Islet of Langerhans (tissue), 1 donor: ENCODE measurements around the gene COL23A1.

ENCODE experiments used
- FAIRE-seq: peaks from one replicate; lab custom pipeline; 2011; peaks lifted over from hg19 to GRCh38; lab: Jason Lieb, UNC

Gene COL23A1

DNA sequence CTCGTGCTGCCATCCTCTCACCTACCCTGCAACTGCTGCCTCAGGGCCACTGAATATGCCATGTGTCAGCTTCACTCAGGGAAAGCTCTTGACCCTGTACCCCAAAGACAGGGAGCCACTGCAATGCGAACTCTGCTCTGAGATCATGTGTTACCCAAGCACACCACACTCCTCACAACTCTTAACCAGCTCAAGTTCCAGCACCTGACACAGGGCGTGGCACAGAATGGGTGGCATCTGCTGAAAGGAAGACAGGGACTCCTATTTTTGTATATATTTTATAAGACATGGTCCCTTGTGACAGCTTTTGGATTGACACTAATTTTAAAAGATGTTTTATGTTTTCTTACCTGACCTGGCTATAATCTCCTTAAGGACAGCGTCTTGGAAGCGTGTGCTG is 368.3 kb downstream of the COL23A1 start:
- FAIRE-seq = no peak

DNA sequence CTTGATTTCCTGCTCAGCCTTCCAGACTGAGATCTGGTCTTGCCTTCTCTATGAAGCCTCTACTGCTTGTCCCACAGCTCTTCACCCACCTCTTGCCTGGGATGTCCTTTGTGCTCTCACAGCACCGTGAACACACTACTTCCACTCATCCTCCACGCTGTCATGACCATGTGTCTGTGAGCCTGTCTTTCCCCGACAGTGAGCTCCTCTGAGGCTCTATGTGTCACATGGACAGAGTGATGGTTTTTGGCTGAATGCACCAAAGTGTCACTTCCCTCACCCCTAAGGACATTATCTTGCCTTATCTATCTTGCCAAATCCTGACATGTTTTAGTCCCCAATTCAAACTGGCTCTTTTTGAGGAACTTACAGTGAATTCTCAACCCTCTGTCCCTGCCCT is 368.9 kb downstream of the COL23A1 start:
- no peak for FAIRE-seq

- no peak for FAIRE-seq
Measured at GRCh38 chr5:178218827-178219226, 371.4 kb downstream of the COL23A1 start.

GRCh38 chr5:178218237-178218776 is 371.9 kb downstream of the COL23A1 start:
- FAIRE-seq = no peak

DNA sequence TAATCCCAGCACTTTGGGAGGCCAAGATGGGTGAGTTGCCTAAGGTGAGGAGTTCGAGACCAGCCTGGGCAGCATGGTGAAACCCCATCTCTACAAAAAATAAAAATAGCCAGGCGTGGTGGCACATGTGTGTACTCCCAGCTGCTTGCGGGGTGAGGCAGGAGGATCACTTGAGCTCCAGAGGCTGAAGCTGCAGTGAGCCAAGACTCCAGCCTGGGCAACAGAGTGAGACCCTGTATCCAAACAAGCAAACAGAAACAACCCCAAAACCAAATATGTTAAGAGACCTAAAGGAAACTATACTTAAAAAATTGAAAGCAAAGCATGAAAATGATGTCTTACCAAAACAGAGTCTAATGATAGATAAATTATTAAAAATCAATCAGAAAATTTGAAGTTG is 373.4 kb downstream of the COL23A1 start:
- FAIRE-seq = no peak

GRCh38 chr5:178216088-178216534 is 374.1 kb downstream of the COL23A1 start:
- no peak for FAIRE-seq

- FAIRE-seq = no peak
Measured at GRCh38 chr5:178215280-178216002, 374.8 kb downstream of the COL23A1 start.

GRCh38 chr5:178214160-178214803 is 375.9 kb downstream of the COL23A1 start:
- FAIRE-seq = no peak

DNA sequence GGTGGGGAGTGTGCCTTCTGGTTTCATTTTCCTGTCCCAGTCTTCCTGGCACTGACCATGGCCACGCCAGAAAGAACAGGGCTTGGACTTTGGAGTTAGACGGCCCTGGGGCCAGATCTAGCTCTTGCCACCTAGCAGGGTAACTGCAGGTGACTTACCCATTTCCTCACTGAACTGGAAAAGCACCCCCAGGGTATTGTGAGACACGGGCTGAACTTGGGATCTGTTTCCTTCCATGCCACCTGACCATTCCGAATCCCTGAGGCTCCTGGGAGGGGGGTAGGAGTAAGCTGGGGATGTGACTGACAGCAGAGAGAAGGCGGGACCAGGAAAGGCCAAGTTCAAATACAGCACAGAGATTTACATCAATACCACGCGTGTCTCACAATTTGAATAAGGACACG is 376.4 kb downstream of the COL23A1 start:
- no peak for FAIRE-seq

DNA sequence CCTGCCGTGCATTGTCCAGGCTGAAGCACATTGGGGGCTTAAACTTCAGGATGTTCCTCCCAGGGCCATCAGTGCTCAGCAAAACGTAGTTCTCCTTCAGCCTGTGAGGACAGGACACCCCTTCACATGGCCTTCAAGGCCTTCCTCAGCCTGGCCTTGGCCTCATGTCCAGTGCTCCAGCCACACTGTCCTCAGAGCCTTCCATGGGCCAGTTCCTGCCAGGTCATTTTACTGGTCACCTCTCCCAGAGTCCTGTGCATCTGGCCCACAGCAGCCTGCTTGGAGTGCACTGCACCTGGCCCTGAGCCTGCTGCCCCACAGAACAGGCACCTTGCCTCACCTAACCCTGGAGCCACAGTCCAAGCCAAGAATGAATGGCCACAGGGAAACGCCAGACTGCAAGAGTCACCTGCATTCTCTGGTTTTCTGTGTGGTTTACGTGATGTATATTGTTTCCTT is 377.2 kb downstream of the COL23A1 start:
- no peak for FAIRE-seq

- no peak for FAIRE-seq
Measured at GRCh38 chr5:178212241-178213002, 377.8 kb downstream of the COL23A1 start.

DNA sequence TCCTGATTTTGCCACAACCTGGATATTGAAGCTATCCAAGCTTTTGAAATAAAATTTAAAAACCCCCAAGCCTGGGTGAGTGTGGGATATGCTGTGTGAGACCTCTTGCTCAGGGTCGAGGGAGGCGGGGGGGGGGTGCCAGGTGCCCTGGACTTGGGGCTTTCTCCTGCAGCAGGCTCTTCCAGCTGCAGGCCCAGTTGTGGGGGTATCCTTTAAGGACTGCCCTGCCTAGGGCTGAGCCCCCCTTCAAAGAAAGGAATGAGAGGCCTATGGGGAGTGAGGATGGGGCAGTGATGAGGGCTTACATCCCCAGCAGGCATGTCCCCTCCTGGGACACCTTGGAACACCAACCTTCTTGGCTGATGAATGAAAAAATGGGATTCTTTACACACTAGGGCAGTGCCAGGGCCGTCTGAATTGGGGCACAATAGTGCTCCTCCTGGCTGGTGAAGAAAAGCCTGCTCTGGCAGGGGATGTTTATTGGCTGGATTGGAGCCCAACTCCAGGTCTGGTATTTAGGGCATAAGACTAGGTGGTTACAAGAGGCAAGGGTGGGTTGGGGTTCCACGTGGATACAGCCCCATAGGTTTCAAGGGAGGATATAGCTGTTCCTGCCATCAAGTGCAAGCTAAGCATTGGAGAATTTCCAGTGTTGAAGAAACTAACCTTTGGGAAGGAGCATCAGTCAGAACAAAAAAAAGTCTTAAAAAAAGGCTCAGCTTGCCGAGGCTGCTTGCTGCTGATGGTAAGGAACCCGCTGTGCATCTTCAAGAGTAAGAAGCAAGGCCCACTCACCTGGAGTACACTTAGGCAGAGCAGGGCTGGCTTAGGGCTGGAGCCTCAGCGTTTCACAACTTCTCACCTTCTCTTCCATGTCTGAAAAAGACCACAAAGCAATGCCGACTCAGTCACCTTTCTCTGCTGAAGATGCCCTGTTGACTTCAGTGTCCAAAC is 378.8 kb downstream of the COL23A1 start:
- FAIRE-seq = no peak

DNA sequence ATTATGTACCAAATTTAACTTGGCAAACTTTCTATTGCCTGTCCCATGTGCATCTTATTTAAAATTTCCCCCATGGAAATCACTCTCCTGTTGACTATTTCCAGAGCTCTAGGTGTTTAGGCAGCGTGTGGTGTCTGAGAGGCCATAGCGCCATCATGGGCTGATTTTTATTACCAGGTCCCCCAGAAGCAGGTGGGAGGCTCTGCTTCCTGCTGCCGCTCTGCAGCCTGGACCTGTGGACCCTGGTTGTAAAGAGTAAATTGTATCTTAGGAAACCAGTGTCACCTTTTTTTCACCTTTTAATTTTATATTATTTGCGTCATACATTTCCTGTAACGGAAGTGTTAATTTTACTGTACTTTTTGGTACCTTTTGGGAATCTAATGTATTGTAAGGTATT is 379.5 kb downstream of the COL23A1 start:
- FAIRE-seq = no peak

GRCh38 chr5:178210073-178210535 is 380.1 kb downstream of the COL23A1 start:
- FAIRE-seq = no peak

DNA sequence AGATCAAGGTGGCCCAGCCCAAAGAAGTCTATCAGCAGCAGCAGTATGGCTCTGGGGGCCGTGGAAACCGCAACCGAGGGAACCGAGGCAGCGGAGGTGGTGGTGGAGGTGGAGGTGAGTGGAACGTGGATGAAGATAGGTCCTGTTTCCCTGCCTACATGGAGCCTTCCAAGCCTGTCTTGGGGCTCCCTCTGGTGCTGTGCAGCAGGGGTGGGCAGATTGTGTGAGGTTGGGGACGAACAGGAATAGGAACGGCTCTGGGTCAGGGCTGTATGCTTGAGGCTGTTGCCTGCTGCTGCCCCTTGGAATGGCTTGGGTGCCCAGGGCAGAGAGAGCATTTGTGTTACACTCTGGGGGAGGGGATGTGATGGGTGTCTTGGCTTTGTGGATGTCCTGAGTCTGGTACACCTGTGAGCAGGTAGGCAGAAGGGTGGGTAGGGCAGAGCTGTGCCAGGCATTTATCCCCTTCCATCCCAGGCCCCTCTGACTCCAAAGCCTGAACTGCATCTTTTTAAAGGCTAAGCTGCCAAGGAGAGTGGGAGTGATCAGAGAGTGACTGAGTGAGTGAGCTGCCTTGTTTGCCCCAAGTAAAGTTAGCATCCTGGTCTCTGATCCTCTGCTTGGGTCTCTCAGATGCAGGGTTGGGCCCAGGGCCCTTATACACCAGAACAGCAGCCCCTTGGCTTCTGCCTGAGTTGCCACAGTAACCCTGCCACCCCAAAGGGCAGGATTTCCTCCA is 380.7 kb downstream of the COL23A1 start:
- no peak for FAIRE-seq

DNA sequence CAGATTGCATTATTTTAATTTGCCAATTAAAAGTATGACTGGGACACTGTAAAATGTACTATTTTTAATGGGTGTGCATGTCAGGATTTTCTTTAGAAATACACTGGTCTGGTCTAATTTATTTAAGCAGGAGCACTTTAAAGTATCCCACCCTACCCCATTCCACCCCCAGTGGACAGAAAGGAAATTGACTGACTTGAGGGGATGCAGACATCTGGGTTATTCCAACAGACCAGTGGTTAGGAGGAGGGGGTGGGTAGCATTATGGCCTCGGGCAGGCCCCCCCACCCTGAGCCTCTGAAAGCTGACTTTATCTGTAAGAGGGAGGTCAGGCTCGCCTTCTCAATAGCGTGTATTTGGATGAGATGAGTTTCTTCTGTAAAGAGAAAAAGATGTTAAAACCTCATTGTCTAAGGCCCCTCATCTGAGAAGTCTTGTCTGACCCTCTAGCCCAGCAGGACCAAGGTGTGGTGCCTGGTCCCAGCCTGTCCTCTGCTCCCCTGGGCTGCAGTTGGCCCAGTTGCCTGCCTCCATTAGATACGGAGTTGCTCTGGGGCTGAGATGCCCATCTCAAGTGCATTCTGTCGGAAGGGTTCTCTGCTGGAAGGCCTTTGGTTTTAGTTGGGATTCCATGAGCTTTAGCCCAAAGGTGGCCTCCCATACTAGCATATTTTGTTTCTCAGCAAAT is 381.5 kb downstream of the COL23A1 start:
- no peak for FAIRE-seq

DNA sequence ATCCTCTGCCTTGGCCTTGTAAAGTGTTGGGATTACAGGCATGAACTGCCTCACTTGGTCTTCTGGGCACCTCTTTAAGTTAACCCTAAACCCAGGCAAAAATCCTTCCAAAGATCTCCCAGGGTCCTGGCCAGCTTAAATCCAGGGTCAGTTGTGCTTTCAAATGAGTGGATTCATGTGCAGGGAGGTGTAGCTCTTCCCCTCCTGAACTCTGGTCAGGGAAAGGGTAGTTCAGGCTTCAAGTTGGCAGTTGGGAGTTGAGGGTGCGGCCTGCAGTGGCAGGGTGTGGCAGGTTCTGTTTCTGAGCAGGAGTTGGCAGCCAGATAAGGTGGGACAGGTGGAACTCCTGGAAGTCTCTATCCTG is 382.3 kb downstream of the COL23A1 start:
- no peak for FAIRE-seq

- FAIRE-seq = no peak
Measured at GRCh38 chr5:178207183-178207916, 382.8 kb downstream of the COL23A1 start.
